ENCODE data around the gene MTIF2. TPM values are rescaled to one million over a fixed set of nuclear protein-coding genes. Genes with fewer than 3 reads are reported as not detected.
A peak's percentile ranks its signal among the peaks of the same experiment; 100 is the strongest.

The MTIF2 gene
- total and polyA plus RNA-seq, 9 of the 15 experiments (the other 6 are each of a cell fraction or from before 2014, with no cell fraction given) = 58.7 to 143 (median 105) TPM

GRCh38 chr2:55268907-55269644 is at the start of gene MTIF2 (continued):
- TF ChIP-seq ZHX1 (conservative IDR thresholded peaks at IDR 0.05; ENCODE audit: low read length) (0 out of 2 replicates have a peak, but pooled peaks have one; percentile 29), FOSL1 (tag; conservative IDR thresholded peaks at IDR 0.05) (peak; percentile 71), ZNF668 (CRISPR knock-in tag; IDR thresholded peaks at IDR 0.05) (no peak), BCOR (IDR thresholded peaks at IDR 0.05) (peak; percentile 76), CC2D1A (IDR thresholded peaks at IDR 0.05) (peak; percentile 77), CTBP1 (IDR thresholded peaks at IDR 0.05; ENCODE audit: borderline replicate concordance) (peak; percentile 83), ZNF253 (CRISPR knock-in tag; conservative IDR thresholded peaks at IDR 0.05) (no peak), ETV6 (IDR thresholded peaks at IDR 0.05; ENCODE audit: borderline replicate concordance in 1 of 2, low read depth in 2 of 2, low read length in 1 of 2) (0 out of 4 replicates have a peak, but pooled peaks have one; percentile 37 to 42), ETV6 (CRISPR knock-in tag; IDR thresholded peaks at IDR 0.05; ENCODE audit: borderline replicate concordance) (no peak), TEAD2 (tag; IDR thresholded peaks at IDR 0.05) (0 out of 2 replicates have a peak, but pooled peaks have one; percentile 35), ZBTB40 (IDR thresholded peaks at IDR 0.05) (peak; percentile 100), ZBTB40 (CRISPR knock-in tag; IDR thresholded peaks at IDR 0.05) (no peak), ARID3A (IDR thresholded peaks at IDR 0.05; ENCODE audit: borderline replicate concordance, low read depth, low read length) (no peak), HDAC1 (IDR thresholded peaks at IDR 0.05) (peak; percentile 26 to 94; a peak in 2 of 4 replicates)
